ENCODE results near the gene RSRC1.
"Not testable (repeated sequence)": the region's sequence is repeated elsewhere in the genome, so short reads cannot be mapped to it uniquely, and the experiment has no call there.

RSRC1 gene

DNA sequence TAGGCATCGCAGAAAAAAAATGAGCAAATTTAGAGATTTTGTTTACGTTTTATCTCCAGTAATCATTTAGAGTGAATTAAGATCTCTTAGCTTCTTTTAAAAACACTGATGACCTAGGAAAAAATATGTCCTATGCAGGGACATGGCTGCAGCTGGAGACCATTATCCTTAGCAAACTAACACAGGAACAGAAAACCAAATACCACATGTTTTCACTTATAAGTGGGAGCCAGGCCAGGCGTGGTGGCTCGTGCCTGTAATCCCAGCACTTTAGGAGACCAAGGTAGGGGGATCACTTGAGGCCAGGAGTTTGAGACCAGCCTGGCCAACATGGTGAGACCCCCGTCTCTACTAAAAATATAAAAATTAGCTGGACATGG is 298.6 kb downstream of the RSRC1 start:
- DNase-seq, result not testable (repeated sequence)

DNA sequence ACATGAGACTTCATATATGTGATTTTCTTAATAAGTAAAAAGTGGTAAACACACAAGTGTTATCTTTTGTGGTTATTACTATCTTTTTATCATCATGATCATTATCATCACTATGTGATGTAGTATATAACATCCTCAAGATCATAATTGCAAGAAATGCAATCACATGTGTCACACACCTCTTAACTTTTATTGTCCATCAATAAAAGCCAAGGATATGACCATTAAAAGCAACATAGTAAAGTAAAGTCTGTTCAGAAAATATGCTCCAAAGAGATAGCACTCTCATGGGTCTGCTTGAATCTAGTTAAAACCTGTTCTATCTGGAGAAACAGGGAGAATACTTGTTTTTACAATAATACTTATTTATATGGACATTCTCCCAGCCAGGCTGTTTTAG is 308.1 kb downstream of the RSRC1 start:
- DNase-seq, result no peak

DNA sequence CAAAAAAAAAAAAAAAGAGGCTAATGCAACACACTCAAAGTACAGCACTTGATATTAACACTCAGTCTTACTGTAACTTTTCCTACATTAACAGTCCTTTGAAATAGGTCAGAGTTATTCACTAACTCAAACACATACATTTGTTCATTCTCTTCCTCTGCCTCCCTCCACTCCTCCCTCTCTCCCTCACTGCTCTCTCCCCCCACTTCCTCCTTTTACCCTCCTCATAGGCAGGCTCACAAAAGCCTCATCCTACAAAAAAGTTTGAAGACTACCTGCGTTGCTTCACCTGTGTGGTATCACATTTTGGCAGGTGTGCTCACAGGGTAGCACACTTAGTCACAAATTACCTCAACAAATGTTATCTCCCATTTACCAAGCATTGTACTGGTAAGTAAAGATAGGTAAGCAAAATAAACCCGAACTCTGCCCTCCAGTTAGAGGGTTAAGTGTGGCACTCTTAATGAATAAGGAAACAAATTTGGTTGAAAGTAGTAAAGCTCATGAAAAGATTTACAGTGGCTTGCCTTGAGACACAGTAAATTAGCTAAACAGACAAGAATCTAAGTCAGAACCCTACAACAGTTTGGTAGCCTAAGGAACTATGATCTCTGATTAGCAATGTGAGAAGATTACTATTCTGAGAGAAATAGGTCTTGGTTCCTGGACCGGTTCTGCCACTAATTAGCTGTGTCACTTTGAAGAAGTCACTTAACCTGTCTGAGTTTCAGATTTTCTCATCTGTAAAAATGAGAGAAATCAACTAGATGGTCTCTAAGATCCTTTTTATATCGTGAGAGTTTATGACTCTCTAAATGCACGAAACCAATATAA is 310.1 kb downstream of the RSRC1 start:
- no peak for DNase-seq

DNA sequence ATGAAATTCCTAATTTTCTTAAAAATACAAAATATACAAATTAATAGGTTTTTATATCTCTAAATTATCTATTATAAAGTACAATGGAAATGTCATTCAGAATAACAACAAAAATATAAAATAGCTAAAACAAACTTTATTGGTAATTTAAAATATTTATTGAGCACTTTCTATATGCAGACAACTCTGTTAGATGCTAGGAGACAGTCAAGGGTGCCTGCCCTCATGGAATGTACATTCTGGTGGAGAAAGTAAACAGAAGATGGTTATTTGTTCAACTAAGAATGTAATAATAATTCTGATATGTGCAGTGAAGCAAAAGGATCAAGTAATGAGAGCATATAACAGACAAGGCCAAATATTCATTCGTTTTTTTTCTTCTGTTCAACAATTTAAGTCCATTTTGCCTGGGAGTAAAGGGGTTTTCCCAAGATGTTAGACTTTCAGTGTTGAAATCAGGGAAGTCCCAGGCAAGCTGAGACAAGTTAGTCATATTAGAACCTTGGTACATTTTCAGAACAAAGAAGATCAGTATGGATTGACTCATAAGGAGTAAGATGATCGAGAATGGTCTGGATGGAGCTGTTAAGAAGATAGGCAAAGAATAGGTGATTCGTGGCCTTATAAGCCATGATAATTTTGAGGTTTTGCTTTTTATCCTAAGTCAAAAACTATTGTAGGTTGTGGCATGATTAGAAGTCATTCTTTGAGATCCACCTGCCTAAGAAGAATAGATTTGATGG is 310.9 kb downstream of the RSRC1 start:
- no peak for DNase-seq

DNA sequence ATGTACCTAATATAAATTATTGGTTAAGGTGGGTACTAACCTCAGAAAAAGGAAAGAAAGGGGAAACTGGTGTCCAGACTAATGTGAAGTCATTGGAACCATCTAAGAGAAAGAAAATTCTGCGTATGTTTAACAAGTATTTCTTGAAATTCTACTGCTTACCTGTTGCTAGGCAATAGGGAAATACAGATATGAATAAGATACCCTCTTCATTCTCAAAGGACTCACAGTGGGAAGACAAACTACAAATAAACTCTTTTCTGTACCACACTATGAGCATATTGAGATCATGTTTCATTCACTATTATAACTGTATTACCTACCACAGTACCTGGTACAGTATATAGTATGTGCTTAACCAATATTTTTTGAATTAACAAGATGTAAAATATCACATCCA is 320.6 kb downstream of the RSRC1 start:
- no peak for DNase-seq

DNA sequence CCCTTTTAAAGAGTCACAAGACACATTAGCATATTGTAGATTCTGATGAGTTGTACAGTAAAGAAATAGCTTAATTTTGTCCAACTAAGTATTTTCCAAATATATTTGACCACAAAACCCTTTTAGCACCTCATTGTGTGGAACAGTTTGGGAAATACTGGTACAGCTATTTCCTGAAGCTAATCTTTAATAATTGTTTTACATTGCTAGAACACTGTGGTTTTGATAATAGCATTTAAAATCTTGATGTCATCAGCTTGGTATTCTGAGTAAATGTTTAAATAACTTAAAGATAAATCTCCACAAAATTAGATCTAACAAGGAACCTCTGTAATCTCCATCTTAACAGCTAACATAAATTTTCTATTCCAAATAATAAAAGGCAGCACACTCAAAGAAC is 321.1 kb downstream of the RSRC1 start:
- no peak for DNase-seq

DNA sequence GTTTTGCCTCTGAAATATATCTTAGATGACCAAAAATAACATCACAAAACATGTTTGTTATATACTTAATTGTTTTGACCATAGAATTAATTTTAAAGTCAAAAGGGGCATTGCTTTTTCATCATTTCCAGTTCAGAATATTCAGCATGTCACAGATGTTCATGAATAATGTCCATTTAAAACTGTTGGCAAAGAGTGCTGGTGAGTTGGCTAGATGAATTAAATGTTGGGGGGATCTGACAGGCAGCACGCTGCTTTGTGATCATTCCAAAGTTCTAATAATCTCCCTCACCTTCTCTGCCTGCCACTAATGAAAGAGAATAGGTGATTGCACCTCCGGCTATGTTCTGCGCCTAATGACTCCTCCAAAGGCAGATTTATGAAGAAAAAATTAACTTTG is 321.9 kb downstream of the RSRC1 start:
- DNase-seq, result no peak

DNA sequence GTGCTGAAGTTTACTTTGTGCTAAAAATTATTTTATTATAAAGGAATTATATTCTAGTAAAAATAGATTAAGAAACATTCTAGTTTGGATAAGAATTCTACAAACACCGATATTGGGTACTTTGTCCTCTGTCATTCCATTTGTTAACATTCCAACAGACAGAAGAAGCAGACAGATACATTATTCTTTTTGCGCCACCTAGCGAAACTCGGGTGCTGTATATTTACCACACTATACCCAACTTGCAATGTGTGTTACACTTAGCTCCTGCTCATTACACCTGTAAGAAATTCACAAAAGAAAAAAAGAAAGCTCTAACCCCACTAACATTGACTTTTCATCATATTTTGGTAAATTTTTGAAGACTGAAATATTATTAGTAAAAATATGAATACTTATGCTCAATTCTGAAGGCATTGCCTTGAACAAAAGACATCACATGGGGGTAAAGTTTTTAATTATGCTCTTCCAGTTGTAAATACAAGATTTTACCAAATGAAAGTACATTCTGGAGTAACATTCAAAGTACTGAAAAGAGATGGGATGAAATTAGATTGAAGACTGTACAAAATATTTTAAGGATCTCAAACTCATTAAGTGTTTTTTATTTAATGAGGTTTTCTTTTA is 324.6 kb downstream of the RSRC1 start:
- DNase-seq, result peak; percentile 9 to 30

DNA sequence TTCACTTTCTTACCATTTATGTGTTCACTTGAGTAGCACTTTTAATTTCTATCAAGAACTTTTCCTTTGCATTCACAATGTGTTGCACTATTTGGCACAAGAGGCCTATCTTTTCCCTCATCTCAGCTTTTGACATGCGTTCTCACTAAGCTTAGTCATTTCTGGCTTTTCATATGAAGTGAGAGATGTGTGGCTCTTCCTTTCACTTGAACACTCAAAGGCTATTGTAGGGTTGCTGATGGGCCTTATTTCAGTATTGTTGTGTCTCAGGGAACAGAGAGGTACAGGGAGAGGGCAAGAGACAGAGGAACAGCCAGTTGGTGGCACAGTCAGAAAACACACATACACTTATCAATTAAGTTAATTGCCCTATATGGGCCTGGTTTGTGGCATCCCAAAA is 333.7 kb downstream of the RSRC1 start:
- no peak for DNase-seq

DNA sequence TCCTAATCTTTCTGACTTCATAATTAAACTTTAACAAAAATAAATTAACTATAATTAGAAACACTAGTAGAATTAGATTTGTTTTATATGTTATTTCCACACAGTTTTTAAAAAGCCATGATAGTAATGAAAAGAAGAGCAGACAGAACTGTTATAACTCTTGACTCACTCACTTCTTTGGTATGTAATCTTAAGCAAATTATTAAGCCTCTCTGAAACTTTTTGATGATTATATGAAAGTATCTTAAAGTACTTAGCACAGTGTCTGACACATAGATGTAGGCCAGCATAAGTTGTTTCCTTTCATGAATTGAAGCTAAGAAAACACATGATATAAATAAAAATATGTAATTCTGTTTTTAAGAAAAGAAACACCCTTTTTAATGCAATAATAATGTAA is 337.5 kb downstream of the RSRC1 start:
- DNase-seq, result no peak

DNA sequence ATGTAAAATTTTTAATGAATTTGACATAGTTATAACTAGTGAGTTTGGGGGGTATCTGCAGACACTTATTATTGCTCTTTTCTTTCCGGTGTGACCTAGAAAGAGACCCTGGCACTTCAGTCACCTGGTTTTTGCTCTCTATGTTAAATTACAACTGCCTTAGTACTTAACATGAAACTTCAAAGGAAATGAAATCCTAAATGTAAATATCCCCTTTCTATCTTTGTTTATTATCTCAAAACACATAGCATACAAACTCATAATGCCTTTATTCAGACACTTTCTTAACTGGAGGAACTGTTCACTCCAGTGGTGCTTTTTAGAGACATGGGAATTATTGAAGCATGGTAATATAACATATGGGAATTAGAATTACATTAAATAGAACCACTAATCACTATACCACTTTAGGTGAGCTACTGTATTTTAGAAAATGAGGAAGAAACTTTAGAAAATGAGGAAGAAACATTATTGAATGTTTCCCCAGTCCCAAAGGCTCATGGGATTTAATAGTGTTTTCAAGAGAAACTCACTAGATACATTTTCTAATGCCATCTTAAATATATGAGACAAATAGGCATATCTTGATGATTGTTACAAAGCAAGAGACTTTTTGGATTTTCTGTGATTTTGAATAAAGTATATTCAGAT is 341.6 kb downstream of the RSRC1 start:
- no peak for DNase-seq

DNA sequence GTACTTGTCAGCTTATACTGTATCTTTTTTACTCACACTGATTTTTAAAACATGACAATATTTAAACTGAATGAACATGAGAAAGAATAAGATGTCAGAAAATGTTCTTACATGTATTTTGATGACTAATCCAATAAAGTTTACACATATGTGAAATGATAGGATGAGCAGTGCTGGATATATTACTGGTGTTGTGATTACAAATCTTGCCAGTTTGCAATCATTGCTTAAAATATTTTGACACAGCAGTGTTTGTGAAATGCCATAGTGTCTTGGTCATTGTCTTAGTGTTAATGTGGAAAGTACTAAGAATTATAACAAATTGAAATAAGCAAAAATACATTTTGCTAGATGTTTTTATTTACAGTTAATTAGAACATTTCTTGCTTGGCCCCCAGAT is 342.4 kb downstream of the RSRC1 start:
- no peak for DNase-seq

DNA sequence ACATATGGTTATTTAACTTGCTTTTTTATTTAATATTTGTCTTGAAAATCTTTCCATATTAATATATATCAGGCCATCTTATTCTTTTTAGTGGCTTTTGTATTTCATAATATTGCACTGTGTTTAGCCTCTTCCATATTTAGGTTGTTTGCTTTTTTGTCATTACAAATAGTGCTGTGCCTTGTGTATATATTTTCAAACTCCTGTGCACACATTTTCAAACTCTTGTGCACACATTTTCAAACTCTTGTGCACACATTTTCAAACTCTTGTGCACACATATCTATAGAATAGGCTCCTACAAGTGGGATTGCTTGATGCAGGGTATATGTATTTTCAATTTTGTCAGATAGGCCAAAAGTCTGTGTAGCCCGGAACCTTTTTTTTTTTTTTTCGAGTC is 343.1 kb downstream of the RSRC1 start:
- DNase-seq, result no peak

DNA sequence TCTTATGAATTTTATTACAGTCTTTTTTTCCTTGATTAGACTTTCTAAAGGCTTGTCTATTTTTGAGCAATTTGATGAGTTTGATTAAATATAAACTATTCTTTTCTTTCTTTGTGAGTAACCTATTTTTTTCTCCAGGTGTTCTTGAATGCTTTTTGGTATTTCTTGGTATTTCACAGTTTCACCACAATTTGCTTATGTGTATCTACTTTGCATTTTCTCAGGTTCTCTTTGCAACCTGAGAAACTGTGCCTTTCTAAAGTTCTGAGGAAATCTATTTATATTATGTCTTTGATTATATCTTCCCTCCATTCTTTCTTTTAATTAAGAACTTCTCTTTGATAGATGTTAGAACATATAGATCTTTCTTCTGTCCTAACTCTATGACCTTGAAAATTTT is 344.0 kb downstream of the RSRC1 start:
- DNase-seq, result no peak

DNA sequence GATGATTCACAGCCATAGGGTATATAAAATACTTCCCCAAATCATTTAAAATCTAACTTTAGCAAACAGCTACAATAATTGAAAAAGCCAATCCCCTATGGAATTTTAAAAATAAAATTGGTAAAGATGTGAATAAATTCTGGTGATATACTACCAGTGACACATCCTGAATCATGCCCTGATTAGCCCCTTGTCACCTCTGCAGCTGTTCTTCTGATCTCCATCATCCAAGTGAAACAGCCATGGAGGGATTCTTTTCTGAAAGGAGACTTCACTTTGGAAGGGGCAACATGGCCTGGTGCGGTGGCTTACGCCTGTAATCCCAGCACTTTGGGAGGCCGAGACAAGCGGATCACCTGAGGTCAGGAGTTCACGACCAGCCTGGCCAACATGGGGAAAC is 345.5 kb downstream of the RSRC1 start:
- DNase-seq, result no peak

DNA sequence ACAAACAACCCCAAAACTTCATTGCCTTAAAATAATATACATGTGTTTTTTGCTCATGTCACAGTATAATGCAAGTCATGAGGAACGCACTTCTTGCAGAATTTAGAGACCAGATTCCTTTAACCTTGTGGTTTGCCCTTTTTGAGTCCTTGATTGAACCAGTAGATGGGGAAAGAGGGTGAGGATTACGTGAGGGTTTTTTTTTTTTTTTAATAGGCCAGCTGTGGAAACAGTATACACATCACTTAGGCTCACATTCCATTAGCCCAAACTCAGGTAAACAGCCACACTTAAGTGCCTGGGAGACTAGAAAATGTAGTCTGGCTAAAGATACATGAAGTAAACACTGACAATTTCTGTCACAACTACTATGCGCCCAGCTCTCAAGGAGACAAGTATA is 346.2 kb downstream of the RSRC1 start:
- no peak for DNase-seq

DNA sequence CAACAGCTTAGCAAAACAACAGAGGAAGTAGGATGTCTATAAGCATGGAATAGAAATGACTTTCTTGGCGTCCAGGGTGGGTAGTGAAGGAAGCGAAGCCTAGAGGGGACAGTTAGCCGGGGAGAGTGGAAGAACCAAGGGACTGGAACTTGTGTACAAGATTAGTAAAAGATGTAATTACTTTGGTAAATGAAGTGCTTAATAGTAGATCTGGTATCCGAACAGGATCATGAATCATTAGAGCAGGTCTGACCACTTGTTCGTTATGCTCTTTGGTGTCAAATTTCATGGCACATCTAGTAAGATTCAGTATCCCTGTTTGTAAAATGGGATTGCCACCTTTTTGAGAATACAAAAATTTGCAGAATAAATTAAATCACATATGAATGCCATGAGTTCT is 348.6 kb downstream of the RSRC1 start:
- no peak for DNase-seq

DNA sequence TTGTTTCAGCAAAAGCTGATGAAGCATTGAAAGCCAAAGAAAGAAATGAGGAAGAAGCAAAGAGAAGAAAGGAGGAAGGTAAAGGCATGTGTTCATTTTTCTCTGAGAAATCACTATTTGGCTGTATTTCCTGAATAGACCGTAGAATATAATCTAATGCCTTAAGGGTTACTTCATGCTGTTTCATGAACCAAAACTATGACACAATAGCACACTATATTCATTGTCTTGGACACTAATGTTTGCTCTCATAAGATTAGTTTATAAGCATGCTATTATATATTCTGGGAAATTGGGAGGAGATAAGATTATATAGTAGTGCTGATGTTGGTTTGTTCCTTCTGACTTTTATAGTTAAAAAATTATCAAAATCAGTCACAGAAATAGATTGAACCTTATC is 351.0 kb downstream of the RSRC1 start:
- no peak for DNase-seq

DNA sequence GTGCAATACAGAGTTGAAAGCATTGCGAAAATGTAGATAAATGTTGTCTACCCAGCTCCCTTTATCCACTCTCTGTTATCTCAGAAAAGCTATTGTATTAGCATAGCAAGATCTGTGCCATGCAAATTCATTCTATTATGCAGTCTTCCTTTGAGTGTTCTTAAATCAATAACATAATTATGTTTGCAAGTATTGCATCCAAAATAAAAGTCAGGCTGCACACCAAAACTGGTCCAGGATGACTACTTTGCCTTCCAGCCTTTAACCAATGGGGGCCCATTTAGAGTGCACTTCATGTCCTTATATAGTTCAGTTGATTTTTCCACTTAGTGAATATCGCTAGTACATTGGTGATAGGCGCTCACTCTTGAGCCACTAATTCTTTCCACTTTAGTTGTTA is 353.7 kb downstream of the RSRC1 start:
- DNase-seq, result no peak

DNA sequence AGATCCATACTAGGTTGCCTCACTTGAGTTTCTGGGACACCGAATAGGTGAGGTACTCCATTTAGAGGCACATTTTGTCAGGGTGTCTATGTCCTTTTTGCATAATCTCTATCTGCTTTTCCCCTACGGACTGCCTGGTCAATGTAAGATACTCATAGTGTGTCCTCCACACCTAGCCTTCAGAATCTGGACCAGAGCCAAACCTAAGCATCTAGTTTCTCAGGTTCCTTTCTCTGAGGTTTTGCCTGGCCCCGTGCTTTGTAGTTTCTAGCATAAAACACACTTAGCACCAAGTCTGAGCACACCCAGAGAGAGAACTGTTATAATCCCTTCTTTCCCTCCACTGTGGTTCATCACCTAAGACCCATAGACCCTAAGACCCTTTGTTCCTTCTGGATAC is 355.2 kb downstream of the RSRC1 start:
- no peak for DNase-seq

DNA sequence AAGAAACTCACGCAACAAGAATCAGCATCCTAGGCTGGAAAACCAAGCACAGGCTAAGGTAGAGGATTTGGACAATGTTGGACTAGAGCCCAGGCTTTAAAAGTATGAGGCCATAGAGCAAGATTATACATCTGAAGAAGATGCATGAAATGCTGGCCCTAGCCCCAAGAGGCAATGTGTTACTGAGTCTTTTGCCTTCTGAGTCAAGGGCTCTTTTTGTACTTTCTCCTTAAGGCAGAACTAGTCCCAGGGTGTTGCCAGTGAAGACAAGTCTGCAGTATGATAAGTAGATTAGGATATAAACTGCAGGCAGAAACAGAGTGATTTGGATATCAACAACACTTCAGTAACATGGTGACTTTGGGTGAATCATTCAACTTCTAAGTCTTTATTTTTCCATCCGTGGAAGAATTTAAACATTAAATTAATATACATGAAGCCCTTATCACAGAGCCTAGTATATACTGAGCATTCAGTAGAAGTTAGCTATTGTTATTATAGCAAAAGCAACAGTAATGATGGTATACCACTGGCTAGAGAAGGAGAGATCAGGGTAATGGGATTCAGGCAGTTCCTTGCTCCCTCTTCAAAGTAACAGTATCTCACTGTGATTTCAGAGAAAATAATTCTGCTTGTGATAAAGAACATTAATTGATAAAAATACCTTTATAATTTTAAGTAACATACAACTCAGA is 361.2 kb downstream of the RSRC1 start:
- DNase-seq, result no peak

DNA sequence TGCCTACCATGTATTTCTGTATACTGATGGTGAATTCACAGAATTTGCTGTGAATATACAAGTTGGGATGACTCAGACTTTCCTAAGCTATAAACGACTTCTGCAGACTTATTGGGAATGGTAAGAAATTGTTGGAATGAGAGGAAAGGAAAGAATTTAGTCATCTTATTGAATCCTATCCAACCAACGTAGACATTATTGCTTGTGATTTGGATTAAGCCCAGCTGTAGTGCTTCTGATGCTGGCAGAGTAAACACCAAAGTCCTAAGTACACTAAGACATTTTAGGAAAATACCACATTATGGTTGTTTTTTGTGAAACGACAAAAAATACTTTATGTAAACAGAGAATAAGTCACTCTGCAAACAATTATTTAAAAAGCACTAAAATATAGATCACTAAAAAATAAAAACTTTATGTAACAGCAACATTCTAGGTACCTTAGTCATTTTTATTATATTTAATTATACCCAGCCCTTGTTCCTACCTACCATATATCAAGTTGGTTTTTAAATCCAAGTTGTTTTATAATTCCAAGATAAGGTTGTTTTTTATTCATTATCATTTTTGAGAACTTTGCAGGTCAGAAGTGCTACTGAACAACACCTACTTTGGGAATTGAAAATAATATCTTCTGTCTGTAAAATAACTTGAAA is 361.9 kb downstream of the RSRC1 start:
- DNase-seq, result no peak
